ENCODE data around the gene TYK2.

DNA sequence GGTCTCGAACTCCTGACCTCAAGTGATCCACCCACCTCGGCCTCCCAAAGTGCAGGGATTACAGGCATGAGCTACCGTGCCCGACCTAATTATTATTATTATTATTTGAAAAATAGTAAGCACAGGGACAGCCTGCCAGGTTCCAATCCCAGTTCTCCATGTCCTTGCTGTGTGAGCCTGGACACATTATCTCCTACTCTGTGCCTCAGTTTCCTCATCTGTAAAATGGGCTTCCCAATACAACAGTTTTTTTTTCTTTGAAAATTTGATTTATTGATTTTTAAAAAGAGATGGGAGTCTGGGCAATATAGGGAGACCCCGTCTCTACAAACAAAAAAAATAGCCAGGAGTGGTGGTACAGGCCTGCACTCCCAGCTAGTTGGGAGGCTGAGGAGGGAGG lies 74.0 kb downstream of the TYK2 start:
- TF ChIP-seq, protein P1, sequence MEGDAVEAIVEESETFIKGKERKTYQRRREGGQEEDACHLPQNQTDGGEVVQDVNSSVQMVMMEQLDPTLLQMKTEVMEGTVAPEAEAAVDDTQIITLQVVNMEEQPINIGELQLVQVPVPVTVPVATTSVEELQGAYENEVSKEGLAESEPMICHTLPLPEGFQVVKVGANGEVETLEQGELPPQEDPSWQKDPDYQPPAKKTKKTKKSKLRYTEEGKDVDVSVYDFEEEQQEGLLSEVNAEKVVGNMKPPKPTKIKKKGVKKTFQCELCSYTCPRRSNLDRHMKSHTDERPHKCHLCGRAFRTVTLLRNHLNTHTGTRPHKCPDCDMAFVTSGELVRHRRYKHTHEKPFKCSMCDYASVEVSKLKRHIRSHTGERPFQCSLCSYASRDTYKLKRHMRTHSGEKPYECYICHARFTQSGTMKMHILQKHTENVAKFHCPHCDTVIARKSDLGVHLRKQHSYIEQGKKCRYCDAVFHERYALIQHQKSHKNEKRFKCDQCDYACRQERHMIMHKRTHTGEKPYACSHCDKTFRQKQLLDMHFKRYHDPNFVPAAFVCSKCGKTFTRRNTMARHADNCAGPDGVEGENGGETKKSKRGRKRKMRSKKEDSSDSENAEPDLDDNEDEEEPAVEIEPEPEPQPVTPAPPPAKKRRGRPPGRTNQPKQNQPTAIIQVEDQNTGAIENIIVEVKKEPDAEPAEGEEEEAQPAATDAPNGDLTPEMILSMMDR (IDR thresholded peaks at IDR 0.05; ENCODE audit: insufficient read depth, low read length, poor library complexity, severe bottlenecking), result no peak
- TF ChIP-seq EZH2phosphoT487 (conservative IDR thresholded peaks at IDR 0.05; ENCODE audit: low read length), result no peak
